ENCODE results near the gene EIF3A. TPM values are rescaled to one million over a fixed set of nuclear protein-coding genes. Genes with fewer than 3 reads are reported as not detected.

The EIF3A gene
- total and polyA plus RNA-seq, 2 donors (not counting 1 experiment from before 2014, with no cell fraction given), result 39.9 to 112 TPM

- no peak overlapping the region for H3K27ac ChIP-seq (ENCODE audit: insufficient read depth, low read length)
- TF ChIP-seq, protein P1, sequence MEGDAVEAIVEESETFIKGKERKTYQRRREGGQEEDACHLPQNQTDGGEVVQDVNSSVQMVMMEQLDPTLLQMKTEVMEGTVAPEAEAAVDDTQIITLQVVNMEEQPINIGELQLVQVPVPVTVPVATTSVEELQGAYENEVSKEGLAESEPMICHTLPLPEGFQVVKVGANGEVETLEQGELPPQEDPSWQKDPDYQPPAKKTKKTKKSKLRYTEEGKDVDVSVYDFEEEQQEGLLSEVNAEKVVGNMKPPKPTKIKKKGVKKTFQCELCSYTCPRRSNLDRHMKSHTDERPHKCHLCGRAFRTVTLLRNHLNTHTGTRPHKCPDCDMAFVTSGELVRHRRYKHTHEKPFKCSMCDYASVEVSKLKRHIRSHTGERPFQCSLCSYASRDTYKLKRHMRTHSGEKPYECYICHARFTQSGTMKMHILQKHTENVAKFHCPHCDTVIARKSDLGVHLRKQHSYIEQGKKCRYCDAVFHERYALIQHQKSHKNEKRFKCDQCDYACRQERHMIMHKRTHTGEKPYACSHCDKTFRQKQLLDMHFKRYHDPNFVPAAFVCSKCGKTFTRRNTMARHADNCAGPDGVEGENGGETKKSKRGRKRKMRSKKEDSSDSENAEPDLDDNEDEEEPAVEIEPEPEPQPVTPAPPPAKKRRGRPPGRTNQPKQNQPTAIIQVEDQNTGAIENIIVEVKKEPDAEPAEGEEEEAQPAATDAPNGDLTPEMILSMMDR (conservative IDR thresholded peaks at IDR 0.05 in 1 of 2, IDR thresholded peaks at IDR 0.05 in 1 of 2; ENCODE audit: low read depth in 1 of 2, low read length in 2 of 2), result no peak
- TF ChIP-seq EZH2 (IDR thresholded peaks at IDR 0.05; ENCODE audit: low read length, missing control alignments), result no peak
- H3K9ac ChIP-seq (ENCODE audit: insufficient read depth, low read length), result no peak overlapping the region
- no peak overlapping the region for H3K4me3 ChIP-seq (replicated peaks in 1 of 4; ENCODE audit: control extremely low read depth in 1 of 4, insufficient read depth in 1 of 4, low read depth in 3 of 4, low read length in 4 of 4)
- no peaks in the 10 kb centered on the region for H3K79me2 ChIP-seq (ENCODE audit: control insufficient read depth, insufficient read depth, low read length)
- DNase-seq (ENCODE audit: low read depth in 2 of 2), result peak; percentile 43 to 49
- no peaks in the 10 kb centered on the region for H3K9me3 ChIP-seq (ENCODE audit: control insufficient read depth, insufficient read depth, low read depth, low read length)
- H3K36me3 ChIP-seq (ENCODE audit: control insufficient read depth, insufficient read depth, low read length), result no peaks in the 10 kb centered on the region
- no peaks in the 10 kb centered on the region for H4K20me1 ChIP-seq (ENCODE audit: control insufficient read depth, extremely low read depth, insufficient read depth, low read length)
- H3K4me2 ChIP-seq (ENCODE audit: extremely low read depth, insufficient read depth, low read length), result no peak overlapping the region
- H3K4me1 ChIP-seq (ENCODE audit: control insufficient read depth, extremely low read depth, insufficient read depth, low read length), result peaks cover 8% of the 10 kb centered on the region
- H3K27me3 ChIP-seq (ENCODE audit: control insufficient read depth, insufficient read depth, low read length), result peaks cover 7% of the 10 kb centered on the region
- no peak overlapping the region for H2AFZ ChIP-seq (ENCODE audit: low read length)
Measured at GRCh38 chr10:119005362-119006043, 75.1 kb downstream of the EIF3A start.

- H3K9ac ChIP-seq (ENCODE audit: insufficient read depth, low read length), result no peak overlapping the region
- no peak overlapping the region for H3K4me2 ChIP-seq (ENCODE audit: extremely low read depth, insufficient read depth, low read length)
- H3K27ac ChIP-seq (ENCODE audit: insufficient read depth, low read length), result no peak overlapping the region
- H3K27me3 ChIP-seq (ENCODE audit: control insufficient read depth, insufficient read depth, low read length), result peaks cover 13% of the 10 kb centered on the region
- TF ChIP-seq EZH2 (IDR thresholded peaks at IDR 0.05; ENCODE audit: low read length, missing control alignments), result no peak
- TF ChIP-seq, protein P1 (conservative IDR thresholded peaks at IDR 0.05 in 1 of 2, IDR thresholded peaks at IDR 0.05 in 1 of 2; ENCODE audit: low read depth in 1 of 2, low read length in 2 of 2), result no peak
- DNase-seq (ENCODE audit: low read depth in 2 of 2), result no peak
- no peaks in the 10 kb centered on the region for H3K79me2 ChIP-seq (ENCODE audit: control insufficient read depth, insufficient read depth, low read length)
- H3K4me1 ChIP-seq (ENCODE audit: control insufficient read depth, extremely low read depth, insufficient read depth, low read length), result peaks cover 8% of the 10 kb centered on the region
- no peak overlapping the region for H3K4me3 ChIP-seq (replicated peaks in 1 of 4; ENCODE audit: control extremely low read depth in 1 of 4, insufficient read depth in 1 of 4, low read depth in 3 of 4, low read length in 4 of 4)
- H3K9me3 ChIP-seq (ENCODE audit: control insufficient read depth, insufficient read depth, low read depth, low read length), result no peaks in the 10 kb centered on the region
- H3K36me3 ChIP-seq (ENCODE audit: control insufficient read depth, insufficient read depth, low read length), result no peaks in the 10 kb centered on the region
- H4K20me1 ChIP-seq (ENCODE audit: control insufficient read depth, extremely low read depth, insufficient read depth, low read length), result no peaks in the 10 kb centered on the region
- H2AFZ ChIP-seq (ENCODE audit: low read length), result no peak overlapping the region
Measured at GRCh38 chr10:119003572-119004289, 76.9 kb downstream of the EIF3A start.

DNA sequence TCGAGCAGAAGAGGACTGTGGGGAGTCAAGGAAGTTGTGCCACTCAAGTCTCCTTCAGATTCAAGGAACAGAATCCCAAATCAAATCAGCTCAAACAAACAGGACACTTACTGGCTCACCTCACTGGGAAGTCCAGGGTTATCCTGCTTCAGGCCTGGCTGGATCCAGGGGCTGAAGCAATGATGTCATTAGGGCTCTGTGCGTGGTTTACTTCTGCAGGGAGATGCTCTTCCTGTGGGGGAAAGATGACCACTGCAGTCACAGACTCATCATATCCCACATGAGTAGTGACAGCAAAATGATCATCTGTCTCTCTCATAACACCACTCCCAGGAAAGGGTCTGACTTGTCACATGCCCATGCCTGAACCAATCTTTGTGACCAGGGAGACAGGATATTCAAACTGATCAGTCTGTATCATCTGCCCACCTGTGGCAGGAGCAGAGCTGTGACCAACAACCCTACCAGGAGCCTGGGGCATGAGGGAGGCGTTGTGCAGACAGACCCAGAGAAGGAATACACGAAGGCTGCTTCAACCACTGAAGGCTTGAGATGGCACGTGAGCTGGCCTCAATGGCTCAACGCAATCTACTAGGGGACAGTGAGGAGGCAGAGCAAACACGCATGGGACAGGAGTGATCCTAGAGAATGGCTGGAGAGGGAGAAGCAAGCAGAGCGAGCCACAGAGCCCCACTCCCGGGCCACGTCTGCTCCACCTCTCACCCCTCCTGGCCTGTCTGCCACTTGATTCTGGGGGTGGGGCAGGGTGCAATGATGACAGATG, 78.7 kb downstream of the EIF3A start:
- H3K9ac ChIP-seq (ENCODE audit: insufficient read depth, low read length), result no peak overlapping the region
- peaks cover 13% of the 10 kb centered on the region for H3K27me3 ChIP-seq (ENCODE audit: control insufficient read depth, insufficient read depth, low read length)
- H3K36me3 ChIP-seq (ENCODE audit: control insufficient read depth, insufficient read depth, low read length), result no peaks in the 10 kb centered on the region
- no peak overlapping the region for H3K27ac ChIP-seq (ENCODE audit: insufficient read depth, low read length)
- no peaks in the 10 kb centered on the region for H3K79me2 ChIP-seq (ENCODE audit: control insufficient read depth, insufficient read depth, low read length)
- H3K4me2 ChIP-seq (ENCODE audit: extremely low read depth, insufficient read depth, low read length), result no peak overlapping the region
- H3K4me1 ChIP-seq (ENCODE audit: control insufficient read depth, extremely low read depth, insufficient read depth, low read length), result peaks cover 8% of the 10 kb centered on the region
- H3K4me3 ChIP-seq (replicated peaks in 1 of 4; ENCODE audit: control extremely low read depth in 1 of 4, insufficient read depth in 1 of 4, low read depth in 3 of 4, low read length in 4 of 4), result no peak overlapping the region
- no peak overlapping the region for H2AFZ ChIP-seq (ENCODE audit: low read length)
- DNase-seq (ENCODE audit: low read depth in 2 of 2), result no peak
- no peak for TF ChIP-seq EZH2 (IDR thresholded peaks at IDR 0.05; ENCODE audit: low read length, missing control alignments)
- no peaks in the 10 kb centered on the region for H4K20me1 ChIP-seq (ENCODE audit: control insufficient read depth, extremely low read depth, insufficient read depth, low read length)
- H3K9me3 ChIP-seq (ENCODE audit: control insufficient read depth, insufficient read depth, low read depth, low read length), result no peaks in the 10 kb centered on the region

Data from fibroblast of lung (primary cell).